A549 (cell line): ENCODE measurements around the gene NFIA. TPM values are rescaled to one million over a fixed set of nuclear protein-coding genes. Genes with fewer than 3 reads are reported as not detected.

Experiments used
- ATAC-seq, 2 experiments: fragments of 200-7000 bp in 1 of 2; fragments of >200 bp in 1 of 2; cut with Nextera tagmentation in 1 of 2; cut with Tn5 transposase in 1 of 2; 3 replicates each; pipeline versions ENCODE4 v1.8.0 to v1.9.1; 2018 to 2020; ENCODE audit warnings: mild to moderate bottlenecking in 1 of 2, moderate library complexity in 1 of 2
- CTCF ChIA-PET: fragments of 300-600 bp; sonication (Branson Sonifier 250); formaldehyde crosslinking; extraction: SDS; loops from one replicate; lab custom pipeline; 2021; ENCODE audit warnings: antibody characterized with exemption, inconsistent platforms; lab: Yijun Ruan, JAX
- POLR2A ChIA-PET: fragments of 350-600 bp; formaldehyde crosslinking; extraction: SDS; loops from one replicate; lab custom pipeline; 2021; ENCODE audit warnings: antibody characterized with exemption, inconsistent platforms; lab: Yijun Ruan, JAX
- DNase-seq, 2 experiments: peaks; one replicate each; pipeline versions ENCODE4 v3.0.0 to v3.0.0-alpha.2; 2011 to 2016; ENCODE audit warnings: low read depth in 1 of 2, low spot score in 1 of 2
- FAIRE-seq: peaks from 2 replicates; lab custom pipeline; 2011; peaks lifted over from hg19 to GRCh38; lab: Jason Lieb, UNC
- H3K27ac ChIP-seq, 2 experiments: fragments of >200 bp; sonication (Bioruptor Twin); formaldehyde crosslinking; 3 replicates each; pipeline ENCODE4 v1.5.1; 2016 to 2017
- H3K4me1 ChIP-seq: fragments of >200 bp; sonication (Bioruptor Twin); formaldehyde crosslinking; 3 replicates; pipeline ENCODE4 v1.6.1; 2016
- H3K4me2 ChIP-seq: fragments of >200 bp; sonication (Bioruptor Twin); formaldehyde crosslinking; 3 replicates; pipeline ENCODE4 v1.6.1; 2016
- H3K4me3 ChIP-seq: fragments of >200 bp; sonication (Bioruptor Twin); formaldehyde crosslinking; 3 replicates; pipeline ENCODE4 v1.5.1; 2016
- H3K9me3 ChIP-seq: fragments of >200 bp; sonication (Bioruptor Twin); formaldehyde crosslinking; 3 replicates; pipeline ENCODE4 v1.6.1; 2016
- CBX2 ChIP-seq: fragments of 200-600 bp; sonication (generic); IDR thresholded peaks from 2 replicates; pipeline ENCODE4 v1.6.1; 2016; ENCODE audit warnings: low read depth, mild to moderate bottlenecking, borderline replicate concordance
- CBX8 ChIP-seq: fragments of 200-600 bp; sonication (generic); IDR thresholded peaks from 2 replicates; pipeline ENCODE4 v1.6.1; 2016
- CEBPB ChIP-seq, 2 experiments: fragments of >200 bp in 1 of 2; sonication (Bioruptor Twin) in 1 of 2; formaldehyde crosslinking in 1 of 2; IDR thresholded peaks; 2 replicates each; pipeline ENCODE4 v1.6.1; 2012 to 2016
- E2F6 ChIP-seq: IDR thresholded peaks from 2 replicates; pipeline ENCODE4 v1.6.1; 2012; ENCODE audit warnings: low read depth, borderline replicate concordance
- ESRRA ChIP-seq: fragments of 150-350 bp; IDR thresholded peaks from 2 replicates; pipeline ENCODE4 v1.6.1; 2014; ENCODE audit warnings: mild to moderate bottlenecking, low read length, borderline replicate concordance
- HEYL ChIP-seq: fragments of 250-450 bp; sonication (Bioruptor Pico); IDR thresholded peaks from 2 replicates; pipeline ENCODE4 v1.8.0; 2021; ENCODE audit warnings: mild to moderate bottlenecking, moderate library complexity
- HOXA7 ChIP-seq: fragments of 250-450 bp; sonication (Bioruptor Pico); IDR thresholded peaks from 2 replicates; pipeline ENCODE4 v1.5.0; 2020; ENCODE audit warnings: mild to moderate bottlenecking, moderate library complexity
- HOXB5 ChIP-seq: fragments of 250-450 bp; sonication (Bioruptor Pico); IDR thresholded peaks from 2 replicates; pipeline ENCODE4 v1.5.0; 2020; ENCODE audit warnings: mild to moderate bottlenecking, moderate library complexity
- JUNB ChIP-seq: fragments of >200 bp; sonication (Bioruptor Twin); formaldehyde crosslinking; IDR thresholded peaks from 2 replicates; pipeline ENCODE4 v1.6.1; 2016
- KDM5A ChIP-seq: fragments of 200-600 bp; sonication (generic); IDR thresholded peaks from 2 replicates; pipeline ENCODE4 v1.6.1; 2016; ENCODE audit warnings: antibody characterized with exemption, mild to moderate bottlenecking
- MAFK ChIP-seq: fragments of 450-650 bp; IDR thresholded peaks from 2 replicates; pipeline ENCODE4 v1.6.1; 2014; ENCODE audit not compliant: partially characterized antibody
- NPAS2 ChIP-seq: fragments of 250-450 bp; sonication (Bioruptor Pico); IDR thresholded peaks from 2 replicates; pipeline ENCODE4 v1.8.0; 2022; ENCODE audit warnings: mild to moderate bottlenecking, moderate library complexity, borderline replicate concordance
- NR3C1 ChIP-seq: fragments of >200 bp; sonication (Bioruptor Twin); formaldehyde crosslinking; IDR thresholded peaks from 3 replicates; pipeline ENCODE4 v1.6.1; 2017
- PBX3 ChIP-seq: IDR thresholded peaks from 2 replicates; pipeline ENCODE4 v1.6.1; 2012
- PHF8 ChIP-seq: fragments of 200-600 bp; sonication (generic); IDR thresholded peaks from 2 replicates; pipeline ENCODE4 v1.6.1; 2016; ENCODE audit warnings: low read depth, mild to moderate bottlenecking, antibody characterized with exemption, moderate library complexity, borderline replicate concordance
- RFX5 ChIP-seq: fragments of 450-650 bp; IDR thresholded peaks from 2 replicates; pipeline ENCODE4 v1.7.1; 2014; ENCODE audit warnings: antibody characterized with exemption, mild to moderate bottlenecking, moderate library complexity
- RNF2 ChIP-seq: fragments of 200-600 bp; sonication (generic); IDR thresholded peaks from 2 replicates; pipeline ENCODE4 v1.6.1; 2016; ENCODE audit warnings: low read depth, mild to moderate bottlenecking, antibody characterized with exemption, moderate library complexity, borderline replicate concordance
- SMC3 ChIP-seq: fragments of >200 bp; sonication (Bioruptor Twin); formaldehyde crosslinking; IDR thresholded peaks from 3 replicates; pipeline ENCODE4 v1.6.1; 2018; ENCODE audit warnings: inconsistent platforms
- SREBF2 ChIP-seq: fragments of 450-650 bp; IDR thresholded peaks from 2 replicates; pipeline ENCODE4 v1.6.1; 2014; ENCODE audit warnings: mild to moderate bottlenecking, moderate library complexity
- ZNF302 ChIP-seq: fragments of 250-450 bp; sonication (Bioruptor Pico); IDR thresholded peaks from 2 replicates; pipeline ENCODE4 v1.9.0; 2021; ENCODE audit warnings: inconsistent platforms, mild to moderate bottlenecking, moderate library complexity
- WGBS: methylation state at CpG from one replicate; pipeline ENCODE4 v1.1.6; 2017; ENCODE audit errors: missing lambda C conversion rate; 5-methylcytosine and 5-hydroxymethylcytosine counted together
- polyA plus RNA-seq, 4 experiments: library from polyadenylated mRNA; depleted of rRNA in 3 of 4; stranded (reverse); fragments of >200 nt; fragmentation: RNase III in 1 of 4; extraction: RNeasy Plus Mini Kit Qiagen cat#74134 plus additional on column Dnase treatment in 1 of 4; gene quantifications; 2 replicates in 3 of 4; 3 replicates in 1 of 4; pipeline ENCODE4 v1.2.3, GENCODE V29; 2011 to 2017
- TF ChIP-seq, protein P1 (sequence below): fragments of 450-650 bp; IDR thresholded peaks from 2 replicates; pipeline ENCODE4 v1.6.1; 2014; ENCODE audit warnings: antibody characterized with exemption
- TF ChIP-seq, protein P2 (sequence below): IDR thresholded peaks from 2 replicates; pipeline ENCODE4 v1.6.1; 2012
- TF ChIP-seq, protein P3 (sequence below): fragments of 200-600 bp; sonication (generic); IDR thresholded peaks from 2 replicates; pipeline ENCODE4 v1.6.1; 2016; ENCODE audit warnings: antibody characterized with exemption, mild to moderate bottlenecking, moderate library complexity
- TF ChIP-seq, protein P4 (sequence below): fragments of >200 bp; sonication (Bioruptor Twin); formaldehyde crosslinking; IDR thresholded peaks from 3 replicates; pipeline ENCODE4 v1.6.1; 2016

NFIA gene
- polyA plus RNA-seq, 2 of the 4 experiments (the other 2 are of a cell fraction), result 6.5 to 25.8 TPM

DNA sequence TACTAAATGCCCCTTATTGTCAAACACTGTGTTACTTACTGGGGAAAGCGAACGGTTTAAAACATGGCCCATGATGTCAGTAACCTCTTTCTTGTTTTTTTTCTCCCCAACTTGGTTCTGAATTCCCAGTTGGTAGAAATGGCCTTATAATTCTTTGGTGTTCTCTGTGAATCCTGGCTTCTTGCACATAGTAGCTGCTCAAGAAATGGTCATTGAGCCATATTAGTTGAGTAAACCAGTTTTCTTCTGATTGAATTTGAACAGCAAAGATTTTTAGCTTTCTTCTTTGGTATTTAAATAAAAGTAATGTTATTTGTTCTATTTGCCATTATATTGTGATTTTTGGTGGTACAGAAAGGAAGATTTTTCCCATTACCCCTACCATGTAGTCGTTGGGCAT, 87.3 kb downstream of the NFIA start:
- Histone ChIP-seq H3K4me3 (no peak overlapping the region), H3K4me2 (peak overlapping the region; percentile 64), H3K9me3 (no peaks in the 10 kb centered on the region), H3K27ac (peak overlapping the region in 1 of 2 experiments; percentile 55; a peak in 3 of 6 replicates), H3K4me1 (peaks cover 30% of the 10 kb centered on the region)
- WGBS, result 97% methylated on average over 3 of the region's 3 CpGs
- DNase-seq (no peak), FAIRE-seq (no peak), ATAC-seq (no peak)
- TF ChIP-seq, protein P1, sequence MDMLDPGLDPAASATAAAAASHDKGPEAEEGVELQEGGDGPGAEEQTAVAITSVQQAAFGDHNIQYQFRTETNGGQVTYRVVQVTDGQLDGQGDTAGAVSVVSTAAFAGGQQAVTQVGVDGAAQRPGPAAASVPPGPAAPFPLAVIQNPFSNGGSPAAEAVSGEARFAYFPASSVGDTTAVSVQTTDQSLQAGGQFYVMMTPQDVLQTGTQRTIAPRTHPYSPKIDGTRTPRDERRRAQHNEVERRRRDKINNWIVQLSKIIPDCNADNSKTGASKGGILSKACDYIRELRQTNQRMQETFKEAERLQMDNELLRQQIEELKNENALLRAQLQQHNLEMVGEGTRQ, result no peak
- no peak for TF ChIP-seq ESRRA
- no peak for TF ChIP-seq SMC3
- no peak for TF ChIP-seq NPAS2 (CRISPR knock-in tag)
- TF ChIP-seq RNF2, result no peak
- no peak for TF ChIP-seq CBX2
- TF ChIP-seq HEYL, result no peak
- no peak for TF ChIP-seq PHF8
- TF ChIP-seq, protein P2, sequence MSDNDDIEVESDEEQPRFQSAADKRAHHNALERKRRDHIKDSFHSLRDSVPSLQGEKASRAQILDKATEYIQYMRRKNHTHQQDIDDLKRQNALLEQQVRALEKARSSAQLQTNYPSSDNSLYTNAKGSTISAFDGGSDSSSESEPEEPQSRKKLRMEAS, result no peak
- no peak for TF ChIP-seq CBX8
- TF ChIP-seq MAFK, result no peak
- TF ChIP-seq PBX3, result no peak
- no peak for TF ChIP-seq RFX5
- no peak for TF ChIP-seq ZNF302 (CRISPR knock-in tag)
- no peak for TF ChIP-seq CEBPB (IDR thresholded peaks at IDR 0.05)
- TF ChIP-seq KDM5A, result no peak
- TF ChIP-seq SREBF2, result no peak
- TF ChIP-seq, protein P3, sequence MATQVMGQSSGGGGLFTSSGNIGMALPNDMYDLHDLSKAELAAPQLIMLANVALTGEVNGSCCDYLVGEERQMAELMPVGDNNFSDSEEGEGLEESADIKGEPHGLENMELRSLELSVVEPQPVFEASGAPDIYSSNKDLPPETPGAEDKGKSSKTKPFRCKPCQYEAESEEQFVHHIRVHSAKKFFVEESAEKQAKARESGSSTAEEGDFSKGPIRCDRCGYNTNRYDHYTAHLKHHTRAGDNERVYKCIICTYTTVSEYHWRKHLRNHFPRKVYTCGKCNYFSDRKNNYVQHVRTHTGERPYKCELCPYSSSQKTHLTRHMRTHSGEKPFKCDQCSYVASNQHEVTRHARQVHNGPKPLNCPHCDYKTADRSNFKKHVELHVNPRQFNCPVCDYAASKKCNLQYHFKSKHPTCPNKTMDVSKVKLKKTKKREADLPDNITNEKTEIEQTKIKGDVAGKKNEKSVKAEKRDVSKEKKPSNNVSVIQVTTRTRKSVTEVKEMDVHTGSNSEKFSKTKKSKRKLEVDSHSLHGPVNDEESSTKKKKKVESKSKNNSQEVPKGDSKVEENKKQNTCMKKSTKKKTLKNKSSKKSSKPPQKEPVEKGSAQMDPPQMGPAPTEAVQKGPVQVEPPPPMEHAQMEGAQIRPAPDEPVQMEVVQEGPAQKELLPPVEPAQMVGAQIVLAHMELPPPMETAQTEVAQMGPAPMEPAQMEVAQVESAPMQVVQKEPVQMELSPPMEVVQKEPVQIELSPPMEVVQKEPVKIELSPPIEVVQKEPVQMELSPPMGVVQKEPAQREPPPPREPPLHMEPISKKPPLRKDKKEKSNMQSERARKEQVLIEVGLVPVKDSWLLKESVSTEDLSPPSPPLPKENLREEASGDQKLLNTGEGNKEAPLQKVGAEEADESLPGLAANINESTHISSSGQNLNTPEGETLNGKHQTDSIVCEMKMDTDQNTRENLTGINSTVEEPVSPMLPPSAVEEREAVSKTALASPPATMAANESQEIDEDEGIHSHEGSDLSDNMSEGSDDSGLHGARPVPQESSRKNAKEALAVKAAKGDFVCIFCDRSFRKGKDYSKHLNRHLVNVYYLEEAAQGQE, result no peak
- no peak for TF ChIP-seq NR3C1
- ChIA-PET CTCF (interaction anchor here (1.2 kb wide), 1 partner anchor 11 kb away, joined by 4 read pairs; no protein-coding TSS in a partner anchor), POLR2A (no interaction called here)

GRCh38 chr1:61170328-61171238, 88.2 kb downstream of the NFIA start:
- POLR2A ChIA-PET, result interaction anchor here (0.5 kb wide), 1 partner anchor 31 kb away, joined by 4 read pairs; no protein-coding TSS in a partner anchor
- no peak overlapping the region for H3K4me3 ChIP-seq
- H3K4me1 ChIP-seq, result peaks cover 30% of the 10 kb centered on the region
- H3K9me3 ChIP-seq, result no peaks in the 10 kb centered on the region
- ATAC-seq, result peak in 1 of 2 experiments; percentile 78; a peak in 3 of 6 replicates
- CTCF ChIA-PET, result interaction anchor here (0.8 to 1.2 kb wide), 2 partner anchors 12 to 167 kb away, joined by 4 read pairs; no protein-coding TSS in a partner anchor
- no peak for FAIRE-seq
- 18% methylated on average over 6 of the region's 6 CpGs for WGBS
- H3K27ac ChIP-seq, result peak overlapping the region; percentile 30 to 55; a peak in 4 of 6 replicates
- no peak for TF ChIP-seq SMC3
- no peak for TF ChIP-seq HOXA7
- TF ChIP-seq, protein P4, sequence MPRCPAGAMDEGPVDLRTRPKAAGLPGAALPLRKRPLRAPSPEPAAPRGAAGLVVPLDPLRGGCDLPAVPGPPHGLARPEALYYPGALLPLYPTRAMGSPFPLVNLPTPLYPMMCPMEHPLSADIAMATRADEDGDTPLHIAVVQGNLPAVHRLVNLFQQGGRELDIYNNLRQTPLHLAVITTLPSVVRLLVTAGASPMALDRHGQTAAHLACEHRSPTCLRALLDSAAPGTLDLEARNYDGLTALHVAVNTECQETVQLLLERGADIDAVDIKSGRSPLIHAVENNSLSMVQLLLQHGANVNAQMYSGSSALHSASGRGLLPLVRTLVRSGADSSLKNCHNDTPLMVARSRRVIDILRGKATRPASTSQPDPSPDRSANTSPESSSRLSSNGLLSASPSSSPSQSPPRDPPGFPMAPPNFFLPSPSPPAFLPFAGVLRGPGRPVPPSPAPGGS, result no peak
- no peak for TF ChIP-seq PBX3
- no peak for TF ChIP-seq E2F6
- TF ChIP-seq HOXB5 (CRISPR knock-in tag), result no peak
- no peak for TF ChIP-seq JUNB
- TF ChIP-seq, all 56 proteins: peak for 0
- DNase-seq, result peak in 1 of 2 experiments; percentile 30
- H3K4me2 ChIP-seq, result peak overlapping the region; percentile 64
